Central memory CD4-positive, alpha-beta T cell (primary cell): Measurements from ENCODE around the gene AHDC1.
"Not testable (repeated sequence)": the region's sequence is repeated elsewhere in the genome, so short reads cannot be mapped to it uniquely, and the experiment has no call there.

Source experiments
- DNase-seq: peaks from one replicate; pipeline ENCODE4 v3.0.0; 2022

AHDC1 gene

GRCh38 chr1:27507960-27508665 lies 95.8 kb downstream of the AHDC1 start:
- no peak for DNase-seq

- DNase-seq = no peak
These were observed 97.2 kb downstream of the AHDC1 start for GRCh38 chr1:27506703-27507102.

DNA sequence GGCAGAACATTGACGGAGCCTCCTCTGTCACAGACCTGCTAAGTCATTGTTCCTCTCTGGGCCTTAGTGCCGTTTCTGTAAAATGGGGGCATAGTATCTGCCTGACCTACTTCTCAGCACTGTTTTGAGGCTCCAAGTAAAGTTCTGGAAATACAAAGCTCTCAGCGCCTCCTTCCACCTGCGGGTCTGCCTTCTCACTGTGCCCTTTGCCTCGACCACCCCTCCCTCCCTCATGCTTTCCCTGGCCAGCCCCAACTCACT lies 98.6 kb downstream of the AHDC1 start:
- DNase-seq = no peak

- DNase-seq = no peak
These were observed 99.1 kb downstream of the AHDC1 start for GRCh38 chr1:27504588-27505419.

GRCh38 chr1:27503844-27504587 lies 99.9 kb downstream of the AHDC1 start:
- no peak for DNase-seq

DNA sequence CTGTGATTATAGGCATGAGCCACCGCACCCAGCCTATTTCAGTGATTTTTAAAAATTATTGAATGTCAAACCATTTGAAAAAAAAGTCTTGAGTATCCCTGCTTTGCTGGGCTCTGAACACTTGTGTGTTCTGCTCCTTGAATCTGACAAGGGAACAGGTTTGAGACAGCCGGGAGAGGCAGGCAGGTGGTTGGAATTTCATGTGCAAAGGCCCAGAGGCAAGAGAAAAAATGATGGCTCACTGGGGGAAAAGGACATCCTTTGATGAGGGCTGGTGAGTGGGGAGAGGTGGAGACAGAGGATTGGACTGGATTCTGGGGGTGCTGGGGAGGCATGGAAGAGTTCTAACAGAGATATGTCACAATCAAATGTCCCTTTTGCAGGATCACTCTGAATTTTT lies 100.9 kb downstream of the AHDC1 start:
- DNase-seq = no peak

GRCh38 chr1:27501159-27501558 lies 102.8 kb downstream of the AHDC1 start:
- DNase-seq = not testable (repeated sequence)

- DNase-seq = no peak
These were observed 104.8 kb downstream of the AHDC1 start for GRCh38 chr1:27499142-27499541.

DNA sequence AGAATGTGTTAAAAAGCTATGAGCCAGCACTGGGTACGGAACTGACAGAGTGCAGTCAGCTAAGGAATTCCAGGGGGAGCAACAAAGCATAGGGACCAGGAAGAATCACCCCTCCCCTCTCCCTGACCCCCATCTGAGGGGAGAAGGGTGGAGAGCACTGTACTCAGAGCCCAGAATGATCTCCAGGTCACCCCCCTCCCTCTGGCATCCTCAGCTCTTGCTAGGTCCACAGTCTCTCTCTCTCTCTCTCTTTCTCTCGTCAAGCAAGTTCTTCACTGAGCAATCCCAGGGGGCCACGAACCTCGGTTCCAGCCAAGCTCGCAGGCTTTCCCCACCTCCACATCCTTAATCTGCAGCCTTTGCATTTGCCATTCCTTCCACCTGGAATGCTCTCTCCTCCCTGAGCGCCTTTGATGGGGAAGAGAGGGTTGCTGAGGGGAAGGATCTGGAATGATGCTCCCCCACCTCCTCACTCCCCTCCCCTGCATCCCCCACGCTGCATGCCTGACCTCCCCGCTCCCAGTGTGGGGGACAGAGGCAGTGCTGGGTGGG lies 107.3 kb downstream of the AHDC1 start:
- DNase-seq = no peak

DNA sequence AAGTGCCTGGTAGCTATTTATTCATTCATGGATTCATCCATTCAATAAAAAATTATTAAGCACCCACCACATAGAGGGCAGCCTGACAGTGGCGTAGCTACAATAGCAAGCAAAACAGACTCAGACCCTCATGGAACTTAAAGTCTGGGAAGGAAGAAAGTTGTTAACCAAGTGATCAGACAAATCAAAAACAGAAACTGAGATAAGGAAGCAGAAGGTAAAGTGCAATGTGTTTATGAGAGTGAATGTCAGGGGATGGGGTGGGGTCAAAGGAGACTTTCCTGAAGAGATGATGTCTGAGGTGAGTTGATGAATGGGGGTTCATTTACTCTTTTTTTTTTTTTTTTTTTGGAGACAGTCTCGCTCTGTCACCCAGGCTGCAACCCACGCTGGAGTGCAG lies 111.1 kb downstream of the AHDC1 start:
- DNase-seq = no peak

DNA sequence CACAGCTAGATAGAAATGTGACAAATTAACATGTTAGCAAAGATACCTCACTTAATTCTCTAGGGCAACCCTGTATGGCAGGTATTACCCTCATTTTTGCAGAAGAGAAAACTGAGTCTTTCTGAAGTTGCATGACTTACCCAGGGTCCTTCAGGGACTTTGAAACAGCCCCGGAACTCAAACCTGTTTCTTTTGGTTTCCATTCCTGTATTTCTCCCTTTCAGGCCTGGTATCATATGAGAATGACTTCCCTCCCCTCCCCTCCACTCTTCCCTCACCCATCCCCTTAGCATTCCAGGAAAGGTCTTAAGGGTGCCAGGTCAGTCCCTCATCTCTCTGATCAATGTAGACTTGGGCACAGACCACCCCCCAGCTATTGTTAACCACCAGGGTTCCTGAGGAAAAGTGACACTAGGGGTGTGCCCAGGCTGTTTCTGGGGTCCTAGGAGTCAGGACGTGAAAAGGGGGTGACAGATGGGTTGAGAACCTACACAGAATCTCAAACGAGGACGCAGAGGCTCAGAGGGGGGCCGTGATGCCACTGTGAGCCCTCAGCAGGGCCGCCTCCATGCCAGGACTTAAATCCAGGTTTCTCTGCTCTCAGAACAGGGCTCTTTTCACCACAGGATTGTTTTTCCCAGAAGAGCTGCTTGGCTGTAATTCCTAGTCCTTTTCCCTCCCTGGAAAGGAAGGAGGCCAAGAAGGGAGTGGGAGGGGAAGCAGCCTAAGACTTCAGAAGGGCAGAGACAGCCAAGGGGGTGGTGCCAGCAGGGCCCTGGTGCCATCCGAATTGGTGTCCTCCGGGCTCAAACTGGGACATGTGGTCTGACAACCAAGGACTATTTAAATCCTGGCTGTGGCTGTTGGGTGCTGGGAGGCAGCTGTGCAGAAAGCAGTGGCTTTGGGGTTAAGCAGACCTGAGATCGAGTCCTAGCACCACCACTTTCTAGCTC lies 111.9 kb downstream of the AHDC1 start:
- no peak for DNase-seq

- peak; percentile 97 for DNase-seq
These were observed 113.8 kb downstream of the AHDC1 start, which contains the start of gene WASF2 for GRCh38 chr1:27489973-27490741. Gene WASF2 (minus strand): TSS chr1:27490167. CDS start chr1:27428890, 61,277 bp downstream.

GRCh38 chr1:27489501-27489972 lies 114.4 kb downstream of the AHDC1 start:
- peak; percentile 42 for DNase-seq

DNA sequence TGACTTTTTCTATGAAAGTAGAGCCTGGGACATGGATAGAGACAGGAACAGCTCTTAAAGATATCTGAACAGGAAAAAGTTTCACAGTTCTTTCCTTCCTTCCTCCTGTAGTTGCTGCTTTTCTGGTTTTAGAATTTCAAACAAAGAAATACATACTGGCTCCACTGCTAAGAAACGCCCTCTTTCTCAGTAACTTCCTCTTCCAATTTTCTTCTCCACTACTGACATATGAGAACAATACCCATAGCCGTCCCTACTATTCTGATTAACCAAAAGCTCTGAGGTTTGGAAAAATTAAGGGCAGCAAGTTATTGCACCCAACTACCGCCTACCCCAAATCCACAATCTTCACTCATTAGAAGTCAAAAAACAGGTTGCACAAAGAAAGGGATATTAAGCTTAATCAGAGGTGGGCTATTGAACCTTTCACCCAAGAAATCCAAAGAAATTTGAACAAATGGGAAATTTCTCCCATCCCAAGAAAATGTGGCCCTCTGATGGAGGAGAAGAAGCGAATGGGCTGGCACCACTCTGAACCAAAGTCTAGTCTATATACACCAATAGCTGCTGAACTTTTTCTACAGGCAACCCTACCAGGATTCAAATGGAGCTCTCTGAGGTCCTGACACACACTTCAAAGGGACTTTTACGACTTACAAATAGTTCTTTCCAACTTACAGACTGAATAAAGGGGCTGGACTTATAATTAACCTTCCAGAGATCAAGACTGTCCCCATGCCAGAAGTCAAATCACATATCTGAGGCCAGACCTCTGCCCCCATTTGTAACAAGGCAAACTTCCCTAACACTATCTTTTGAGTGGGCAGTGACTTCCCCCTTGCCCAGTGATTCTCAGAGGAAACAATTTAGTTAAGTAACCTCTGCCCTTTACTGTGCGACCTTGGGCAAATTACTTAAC lies 115.7 kb downstream of the AHDC1 start:
- peak; percentile 16 for DNase-seq

DNA sequence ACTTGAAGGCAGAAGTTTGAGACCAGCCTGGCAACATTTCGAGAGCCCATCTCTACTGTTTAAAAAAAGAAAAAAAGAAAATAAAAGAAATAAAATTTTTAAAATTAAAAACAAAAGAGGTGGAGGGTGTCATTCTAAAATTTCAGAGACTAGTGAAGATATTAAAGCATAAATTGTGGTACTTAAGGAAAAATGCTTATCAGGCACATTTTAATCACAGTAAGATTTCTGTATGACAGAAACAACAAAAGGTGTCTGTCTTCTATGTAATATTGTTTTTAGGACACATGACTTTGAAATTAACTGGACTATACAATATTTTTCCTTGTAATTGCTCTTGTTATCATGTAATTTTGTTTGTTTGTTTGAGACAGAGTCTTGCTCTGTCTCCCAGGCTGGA lies 118.6 kb downstream of the AHDC1 start:
- no peak for DNase-seq
